ENCODE results near the gene ANKRD24.
A peak's percentile ranks its signal among the peaks of the same experiment; 100 is the strongest.
"Not testable (repeated sequence)": the region's sequence is repeated elsewhere in the genome, so short reads cannot be mapped to it uniquely, and the experiment has no call there.

The ANKRD24 gene

GRCh38 chr19:4233282-4233853, 50.9 kb downstream of the ANKRD24 start:
- DNase-seq = peak; percentile 69

GRCh38 chr19:4234142-4234861, 51.8 kb downstream of the ANKRD24 start:
- DNase-seq = no peak

- no peak for DNase-seq
These were observed 52.3 kb downstream of the ANKRD24 start for GRCh38 chr19:4234862-4235201.

GRCh38 chr19:4237510-4237909, 55.0 kb downstream of the ANKRD24 start:
- DNase-seq = not testable (repeated sequence)

- DNase-seq = no peak
These were observed 56.3 kb downstream of the ANKRD24 start for GRCh38 chr19:4238831-4239230.

- DNase-seq = no peak
These were observed 59.4 kb downstream of the ANKRD24 start for GRCh38 chr19:4241824-4242430.

- not testable (repeated sequence) for DNase-seq
These were observed 63.4 kb downstream of the ANKRD24 start for GRCh38 chr19:4245938-4246337.

GRCh38 chr19:4246767-4247593, 64.5 kb downstream of the ANKRD24 start, which contains the start of gene YJU2:
TSS of gene YJU2 (plus strand) at chr19:4247080. CDS start at chr19:4247147, 67 bp downstream.
- DNase-seq = peak; percentile 100

GRCh38 chr19:4256563-4256962, 74.1 kb downstream of the ANKRD24 start:
- no peak for DNase-seq

- DNase-seq = no peak
These were observed 74.5 kb downstream of the ANKRD24 start for GRCh38 chr19:4257025-4257424.

GRCh38 chr19:4258181-4258580, 75.7 kb downstream of the ANKRD24 start:
- DNase-seq = no peak

- DNase-seq = no peak
These were observed 78.2 kb downstream of the ANKRD24 start for GRCh38 chr19:4260613-4261191.

- DNase-seq = no peak
These were observed 82.3 kb downstream of the ANKRD24 start for GRCh38 chr19:4264812-4265211.

- DNase-seq = no peak
These were observed 83.9 kb downstream of the ANKRD24 start for GRCh38 chr19:4266253-4267000.

- peak; percentile 70 for DNase-seq
These were observed 84.8 kb downstream of the ANKRD24 start for GRCh38 chr19:4267101-4267900.

GRCh38 chr19:4267901-4268815, 85.7 kb downstream of the ANKRD24 start:
- DNase-seq = no peak

- DNase-seq = no peak
These were observed 86.4 kb downstream of the ANKRD24 start for GRCh38 chr19:4268816-4269430.

- no peak for DNase-seq
These were observed 90.4 kb downstream of the ANKRD24 start for GRCh38 chr19:4272894-4273293.

GRCh38 chr19:4274321-4274686, 91.8 kb downstream of the ANKRD24 start:
- DNase-seq = not testable (repeated sequence)

Data from CD4-positive, alpha-beta T cell treated with Interleukin-6 for 4 hours (primary cell).